NCI-H2081 treated with DMSO at 0.1 percent for 48 hours (cell line): ENCODE data around the gene PAPSS2.
"Not testable (repeated sequence)": the region's sequence is repeated elsewhere in the genome, so short reads cannot be mapped to it uniquely, and the experiment has no call there.

ENCODE experiments used
- DNase-seq: peaks from one replicate; lab custom pipeline; 2025; lab: John Stamatoyannopoulos, UW

Gene PAPSS2

GRCh38 chr10:87705339-87705738 lies 45.7 kb downstream of the PAPSS2 start:
- no peak for DNase-seq

GRCh38 chr10:87706731-87707130 lies 47.1 kb downstream of the PAPSS2 start:
- no peak for DNase-seq

DNA sequence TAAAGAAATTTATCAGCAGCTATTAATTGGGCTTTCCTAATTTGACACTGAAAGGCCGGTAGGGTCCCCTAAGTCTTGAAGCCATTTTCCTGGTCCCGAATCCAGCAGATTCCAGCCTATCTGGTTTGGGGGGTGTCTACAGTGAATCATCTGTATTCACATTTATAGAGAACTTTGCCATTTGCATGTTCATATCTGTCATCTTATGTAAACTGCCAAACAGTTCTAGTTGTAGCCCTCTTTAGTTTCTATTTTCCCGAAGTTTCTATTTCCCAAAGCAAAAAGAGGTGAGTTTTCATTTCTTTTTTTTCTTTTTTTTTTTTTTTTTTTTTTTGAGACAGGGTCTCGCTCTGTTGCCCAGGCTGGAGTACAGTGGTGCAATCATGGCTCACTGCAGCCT lies 47.6 kb downstream of the PAPSS2 start:
- no peak for DNase-seq

DNA sequence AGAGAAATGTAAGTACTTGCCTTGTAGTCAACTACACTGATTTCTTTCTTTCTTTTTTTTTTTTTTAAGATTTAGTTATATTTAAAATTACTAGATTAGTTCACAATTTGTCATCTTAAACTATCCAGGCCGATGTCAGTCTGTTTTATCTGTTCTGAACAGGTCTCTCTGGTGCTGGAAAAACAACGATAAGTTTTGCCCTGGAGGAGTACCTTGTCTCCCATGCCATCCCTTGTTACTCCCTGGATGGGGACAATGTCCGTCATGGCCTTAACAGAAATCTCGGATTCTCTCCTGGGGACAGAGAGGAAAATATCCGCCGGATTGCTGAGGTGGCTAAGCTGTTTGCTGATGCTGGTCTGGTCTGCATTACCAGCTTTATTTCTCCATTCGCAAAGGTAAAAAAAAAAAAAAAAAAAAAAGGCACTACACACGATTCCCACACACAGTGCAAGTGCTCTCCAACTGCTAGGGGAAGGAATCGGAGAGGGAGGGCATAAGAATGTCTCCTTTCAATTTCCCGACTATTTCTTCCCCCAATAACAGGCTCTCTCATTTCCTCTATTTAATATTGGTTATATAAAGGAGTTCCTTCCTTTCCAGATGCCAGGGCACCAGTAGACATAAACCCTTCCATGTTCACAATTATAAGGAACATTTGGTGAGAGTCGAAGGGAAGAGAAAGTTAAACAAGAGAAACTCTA lies 53.4 kb downstream of the PAPSS2 start:
- no peak for DNase-seq

DNA sequence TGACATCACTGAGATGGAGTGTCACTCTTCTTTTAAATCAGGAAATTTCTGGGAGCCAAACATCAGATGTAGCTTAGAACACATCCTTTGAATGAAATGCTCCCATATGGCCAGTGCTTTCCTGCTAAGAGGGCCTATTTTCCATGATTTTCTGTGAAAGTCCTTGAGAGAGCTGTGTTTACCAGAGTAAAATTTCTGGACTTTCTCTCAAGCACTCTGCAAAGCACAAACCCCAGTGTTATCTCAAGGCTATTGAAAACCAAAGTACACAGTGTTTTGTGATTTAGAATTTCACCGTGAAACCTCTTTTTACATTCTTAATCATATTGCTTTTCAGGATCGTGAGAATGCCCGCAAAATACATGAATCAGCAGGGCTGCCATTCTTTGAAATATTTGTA lies 54.0 kb downstream of the PAPSS2 start:
- no peak for DNase-seq

DNA sequence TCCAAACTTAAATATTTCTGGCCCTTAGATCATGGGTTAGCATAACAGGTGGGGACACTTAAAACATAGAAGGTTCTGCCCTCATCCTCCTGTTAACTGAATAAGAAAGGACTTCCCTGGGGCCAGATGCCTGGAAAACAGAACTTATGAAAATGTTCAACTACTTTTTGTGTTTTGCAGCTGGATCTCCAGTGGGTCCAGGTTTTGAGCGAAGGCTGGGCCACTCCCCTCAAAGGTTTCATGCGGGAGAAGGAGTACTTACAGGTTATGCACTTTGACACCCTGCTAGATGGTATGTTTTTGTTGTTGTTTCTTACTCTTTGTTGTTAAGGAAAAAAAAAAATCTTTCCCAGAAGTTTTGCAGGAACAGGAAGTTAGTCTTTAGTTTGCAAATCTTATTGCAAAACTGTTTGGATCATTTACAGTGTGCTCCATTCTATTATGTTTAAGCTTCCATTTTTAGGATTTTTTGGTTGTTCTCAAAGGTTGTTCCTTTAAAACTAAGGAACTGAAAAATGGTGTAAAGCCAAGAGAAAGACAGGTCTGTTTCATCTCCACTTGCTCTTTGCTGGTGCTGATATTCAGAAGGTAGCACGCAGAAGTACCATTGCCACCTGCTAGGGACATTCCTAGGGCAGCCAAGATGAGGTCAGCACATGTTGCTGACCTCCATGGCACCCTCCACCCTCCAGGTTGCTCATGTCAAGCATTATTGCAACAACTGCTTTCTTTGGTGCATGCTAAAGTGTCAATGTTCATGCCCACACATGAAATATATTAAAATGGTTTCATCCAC lies 56.1 kb downstream of the PAPSS2 start:
- no peak for DNase-seq

GRCh38 chr10:87716348-87716670 lies 56.6 kb downstream of the PAPSS2 start:
- DNase-seq: no peak

GRCh38 chr10:87720665-87721064 lies 61.0 kb downstream of the PAPSS2 start:
- no peak for DNase-seq

GRCh38 chr10:87721781-87722180 lies 62.1 kb downstream of the PAPSS2 start:
- no peak for DNase-seq

- DNase-seq: no peak
Measured at GRCh38 chr10:87722716-87723115, 63.0 kb downstream of the PAPSS2 start.

DNA sequence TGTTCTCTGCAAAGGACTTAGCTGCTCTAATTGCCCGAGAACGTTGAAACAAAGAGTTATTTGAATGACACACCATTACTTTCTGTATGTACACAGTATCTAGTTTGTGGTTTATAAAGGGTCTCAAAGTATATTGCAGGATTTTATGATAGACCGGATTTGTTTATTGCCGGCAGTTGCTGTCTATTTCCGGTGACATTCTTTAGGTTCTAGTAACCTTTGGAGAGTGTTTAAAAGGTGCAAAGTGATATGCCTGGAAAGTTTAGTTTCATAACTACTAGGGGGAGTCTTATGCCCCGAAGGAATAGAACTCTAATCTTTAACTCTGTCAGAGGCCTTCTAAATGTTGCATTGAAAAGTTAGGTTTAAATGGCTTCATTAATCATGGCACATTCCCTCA lies 63.8 kb downstream of the PAPSS2 start:
- no peak for DNase-seq

- DNase-seq: no peak
Measured at GRCh38 chr10:87724789-87725188, 65.1 kb downstream of the PAPSS2 start.

DNA sequence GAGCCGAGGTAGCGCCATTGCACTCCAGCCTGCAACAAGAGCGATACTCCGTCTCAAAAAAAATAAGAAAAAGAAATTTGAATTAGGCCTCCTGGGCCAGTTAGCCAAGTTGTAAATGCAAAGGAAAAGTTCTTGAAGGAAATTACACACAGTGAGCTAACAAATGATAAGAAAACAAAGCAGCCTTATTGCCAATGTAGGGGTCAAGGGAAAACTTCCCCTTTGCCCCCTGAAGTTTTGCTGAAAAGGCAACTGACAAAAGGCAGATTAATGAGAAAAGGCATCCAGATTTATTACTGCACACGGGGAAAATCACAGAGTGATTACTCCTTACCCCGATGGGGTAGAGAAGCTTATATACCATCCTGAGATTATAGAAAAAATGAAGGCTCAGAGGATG lies 70.3 kb downstream of the PAPSS2 start:
- no peak for DNase-seq

- no peak for DNase-seq
Measured at GRCh38 chr10:87733081-87733480, 73.4 kb downstream of the PAPSS2 start.

DNA sequence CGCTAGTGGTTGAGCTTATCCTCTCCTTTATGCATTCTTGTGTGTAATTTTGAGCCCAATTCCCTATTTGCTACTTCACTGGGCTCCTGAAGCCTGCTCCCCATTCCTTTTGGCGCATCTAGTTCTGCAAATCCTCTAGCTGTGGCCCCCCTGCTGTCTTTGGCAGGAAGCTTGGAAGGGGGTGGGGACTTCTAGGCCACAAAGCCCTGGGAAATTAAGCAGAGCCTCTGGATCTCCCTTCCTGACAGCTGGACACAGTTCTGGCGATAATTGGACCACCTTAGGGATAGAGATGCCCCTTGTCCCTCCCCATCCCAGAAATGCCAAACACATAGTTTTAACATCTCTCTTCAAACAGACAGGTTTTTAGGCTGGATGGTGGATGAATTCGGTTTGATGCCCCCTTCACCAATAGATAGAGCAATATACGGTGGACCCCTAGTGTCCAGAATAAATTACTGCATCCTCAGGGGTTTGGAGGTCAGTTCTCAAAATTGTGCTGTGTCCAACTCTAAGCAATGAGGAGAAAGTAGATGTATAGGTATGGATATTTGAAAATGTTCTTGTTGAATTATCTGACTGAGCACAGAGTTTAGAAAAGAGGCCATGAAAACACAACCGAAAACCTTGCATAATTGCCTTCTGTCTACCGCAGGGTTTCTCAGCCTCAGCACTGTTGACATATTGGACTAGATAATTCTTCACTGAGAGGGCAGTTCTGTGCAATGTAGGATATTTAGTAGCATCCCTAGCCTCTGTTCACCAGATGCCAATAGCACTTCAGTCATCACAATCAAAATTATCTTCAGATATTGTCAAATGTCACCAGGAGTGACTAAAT lies 75.5 kb downstream of the PAPSS2 start:
- no peak for DNase-seq

- not testable (repeated sequence) for DNase-seq
Measured at GRCh38 chr10:87738253-87738652, 78.6 kb downstream of the PAPSS2 start.

GRCh38 chr10:87739703-87740102 lies 80.0 kb downstream of the PAPSS2 start:
- DNase-seq: no peak

- no peak for DNase-seq
Measured at GRCh38 chr10:87740254-87740655, 80.6 kb downstream of the PAPSS2 start.

DNA sequence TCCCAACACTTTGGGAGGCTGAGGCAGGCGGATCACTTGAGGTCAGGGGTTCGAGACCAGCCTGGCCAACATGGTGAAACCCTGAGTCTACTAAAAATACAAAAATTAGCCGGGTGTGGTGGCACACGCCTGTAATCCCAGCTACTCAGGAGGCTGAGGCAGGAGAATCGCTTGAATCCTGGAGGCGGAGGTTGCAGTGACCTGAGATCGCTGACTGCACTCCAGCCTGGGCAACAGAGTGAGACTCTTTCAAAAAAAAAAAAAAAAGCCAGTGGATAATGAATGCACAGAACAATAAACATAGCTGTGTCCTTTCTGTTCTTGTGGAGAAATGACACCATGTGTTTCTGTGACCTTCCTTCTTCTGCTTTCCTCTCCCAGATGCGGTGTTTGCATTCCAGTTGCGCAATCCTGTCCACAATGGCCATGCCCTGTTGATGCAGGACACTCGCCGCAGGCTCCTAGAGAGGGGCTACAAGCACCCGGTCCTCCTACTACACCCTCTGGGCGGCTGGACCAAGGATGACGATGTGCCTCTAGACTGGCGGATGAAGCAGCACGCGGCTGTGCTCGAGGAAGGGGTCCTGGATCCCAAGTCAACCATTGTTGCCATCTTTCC lies 83.4 kb downstream of the PAPSS2 start:
- not testable (repeated sequence) for DNase-seq

- DNase-seq: no peak
Measured at GRCh38 chr10:87744606-87745005, 84.9 kb downstream of the PAPSS2 start.

DNA sequence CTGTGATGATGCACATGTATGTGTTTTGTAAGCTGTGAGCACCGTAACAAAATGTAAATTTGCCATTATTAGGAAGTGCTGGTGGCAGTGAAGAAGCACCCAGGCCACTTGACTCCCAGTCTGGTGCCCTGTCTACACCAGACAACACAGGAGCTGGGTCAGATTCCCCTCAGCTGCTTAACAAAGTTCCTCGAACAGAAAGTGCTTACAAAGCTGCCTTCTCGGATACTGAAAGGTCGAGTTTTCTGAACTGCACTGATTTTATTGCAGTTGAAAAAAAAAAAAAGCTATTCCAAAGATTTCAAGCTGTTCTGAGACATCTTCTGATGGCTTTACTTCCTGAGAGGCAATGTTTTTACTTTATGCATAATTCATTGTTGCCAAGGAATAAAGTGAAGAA lies 87.2 kb downstream of the PAPSS2 start:
- DNase-seq: no peak

DNA sequence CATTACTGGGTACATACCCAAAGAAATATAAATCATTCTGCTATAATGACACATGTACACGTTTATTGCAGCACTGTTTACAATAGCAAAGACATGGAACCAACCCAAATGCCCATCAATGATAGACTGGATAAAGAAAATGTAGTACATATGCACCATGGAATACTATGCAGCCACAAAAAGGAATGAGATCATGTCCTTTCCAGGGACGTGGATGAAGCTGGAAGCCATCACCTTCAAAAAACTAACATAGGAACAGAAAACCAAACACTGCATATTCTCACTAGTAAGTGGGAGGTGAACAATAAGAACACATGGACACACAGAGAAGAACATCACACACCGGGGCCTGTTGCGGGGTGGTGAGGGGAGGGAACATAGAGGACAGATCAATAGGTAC lies 88.6 kb downstream of the PAPSS2 start:
- not testable (repeated sequence) for DNase-seq
